OCI-M2 (cell line): ENCODE results near the gene LCMT1.
"Not testable (repeated sequence)": the region's sequence is repeated elsewhere in the genome, so short reads cannot be mapped to it uniquely, and the experiment has no call there.

Experiments
- DNase-seq: peaks from one replicate; lab custom pipeline; 2025; ENCODE audit not compliant: unreplicated experiment; lab: John Stamatoyannopoulos, UW

Gene LCMT1

DNA sequence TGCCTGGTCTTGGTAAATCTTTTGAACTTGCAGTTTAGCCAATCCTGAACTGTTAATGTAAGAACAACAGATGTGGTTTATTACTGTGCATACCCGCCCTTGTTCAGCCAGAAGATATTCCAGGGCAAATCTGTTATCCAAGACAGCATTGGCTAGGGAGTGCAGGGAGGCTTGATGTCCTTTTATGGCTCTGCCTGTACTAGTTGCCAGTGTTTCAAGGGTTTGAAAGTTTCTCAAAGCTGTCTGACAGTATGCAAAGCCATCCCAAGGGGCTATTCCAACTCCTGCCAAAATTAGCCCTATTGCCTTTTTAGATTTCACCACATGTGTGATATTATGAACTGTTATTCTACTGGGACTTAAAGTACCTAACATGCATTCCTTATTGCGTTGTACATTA is 30.1 kb downstream of the LCMT1 start:
- DNase-seq, result no peak

DNA sequence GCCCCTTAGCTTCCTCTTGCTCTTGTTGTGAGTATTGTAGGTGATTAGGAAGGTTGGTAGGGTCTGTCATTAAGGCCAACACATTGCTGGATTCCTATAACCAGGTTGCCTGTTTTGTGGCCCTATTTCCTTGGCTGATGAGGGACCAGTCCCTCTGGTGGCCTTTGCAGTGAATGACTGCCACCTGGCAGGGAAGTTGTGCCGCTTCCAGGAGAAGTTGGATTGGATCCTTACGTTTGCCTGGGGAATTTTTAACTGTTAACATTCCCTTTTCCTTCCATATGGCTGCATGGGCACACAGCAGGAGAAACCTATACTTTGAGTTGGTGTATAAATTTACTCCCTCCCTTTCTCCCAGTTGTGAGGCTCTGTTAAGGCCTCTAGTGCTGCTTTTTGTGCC is 32.4 kb downstream of the LCMT1 start:
- DNase-seq, result no peak

DNA sequence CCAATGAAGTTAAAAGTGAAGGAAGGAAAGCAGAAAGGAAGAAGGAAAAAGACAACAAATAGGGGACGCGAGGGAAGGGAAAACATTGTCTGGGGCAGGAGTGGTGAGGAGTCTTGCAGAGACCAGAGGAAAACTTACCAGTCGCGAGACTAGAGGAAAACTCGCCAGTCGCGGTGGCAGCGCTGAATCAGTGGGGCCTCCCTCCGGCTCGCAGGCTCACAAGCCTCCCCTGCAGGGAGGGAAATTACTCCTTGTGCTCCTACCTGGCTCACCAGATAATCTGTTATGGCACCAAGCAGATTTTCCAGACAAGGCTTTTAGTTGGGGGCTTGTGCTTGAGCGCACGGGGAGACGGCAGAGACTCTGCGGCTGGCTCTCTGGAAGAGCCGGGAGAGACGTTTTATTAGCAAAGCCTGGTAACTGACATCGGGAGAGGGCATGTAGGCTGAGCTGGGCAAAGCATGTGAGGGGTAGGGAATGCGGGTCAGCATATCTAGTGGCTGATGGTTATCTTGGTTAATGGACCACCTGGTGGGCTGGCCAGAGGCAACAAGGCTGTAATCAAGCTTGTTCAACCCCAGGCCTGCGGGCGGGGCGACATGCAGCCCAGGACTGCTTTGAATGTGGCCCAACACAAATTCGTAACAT is 37.1 kb downstream of the LCMT1 start:
- DNase-seq, result no peak

DNA sequence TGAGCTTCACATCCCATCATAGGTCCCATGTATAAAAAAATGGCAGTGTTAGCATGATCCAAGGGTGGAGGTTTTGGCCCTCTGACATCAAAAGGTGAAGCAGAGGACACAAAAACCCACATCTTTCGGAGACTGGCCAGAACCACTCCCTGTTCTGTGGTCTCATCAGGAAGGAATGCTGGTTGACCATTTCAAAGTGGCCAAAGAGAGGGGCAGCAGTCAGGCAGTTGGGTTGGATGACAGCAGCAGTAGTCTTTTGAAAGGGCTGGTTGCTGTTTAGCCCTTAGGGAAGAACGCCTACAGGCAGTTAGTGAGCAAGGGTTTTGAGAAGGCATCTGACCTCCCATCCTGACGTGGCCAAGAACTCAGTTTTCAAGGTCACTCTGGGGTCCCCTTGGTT is 40.5 kb downstream of the LCMT1 start:
- no peak for DNase-seq

DNA sequence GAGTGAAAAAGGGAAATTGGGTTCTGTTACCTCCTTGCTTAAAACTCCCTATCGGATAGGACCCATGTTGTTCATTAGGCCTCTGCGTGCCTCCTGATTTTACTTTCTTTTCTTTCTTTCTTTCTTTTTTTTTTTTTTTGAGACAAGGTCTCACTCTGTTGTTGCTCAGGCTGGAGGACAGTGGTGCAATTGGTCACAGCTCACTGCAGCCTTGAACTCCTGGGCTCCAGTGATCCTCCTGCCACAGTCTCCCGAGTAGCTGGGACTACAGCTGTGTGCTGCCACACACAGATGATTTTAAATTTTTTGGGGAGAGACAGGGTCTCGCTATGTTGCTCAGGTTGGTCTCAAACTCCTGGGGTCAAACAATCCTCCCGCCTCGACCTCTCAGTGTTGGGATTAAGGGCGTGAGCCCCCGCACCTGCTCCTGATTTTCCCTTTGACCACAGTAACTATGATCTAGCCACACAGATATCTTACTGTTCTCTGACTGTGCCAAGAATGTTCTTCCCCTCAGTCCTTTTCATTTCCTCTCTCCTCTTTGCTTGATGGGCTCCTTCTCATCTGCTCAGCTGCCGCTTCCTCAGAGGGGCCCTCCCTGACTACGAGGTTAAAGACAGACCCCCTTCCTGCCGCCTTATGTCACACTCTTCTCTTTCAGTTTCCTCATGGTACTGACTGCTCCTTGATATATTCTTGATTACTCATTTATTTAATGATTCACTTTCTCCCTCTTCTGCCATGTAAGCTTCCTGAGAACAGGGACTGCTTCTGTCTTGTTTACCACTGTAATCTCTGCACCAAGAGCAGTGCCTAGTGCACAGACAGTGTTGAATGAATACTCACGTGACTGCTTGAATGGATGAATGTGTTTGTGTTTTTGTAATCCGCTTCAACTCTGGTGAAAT is 44.3 kb downstream of the LCMT1 start:
- no peak for DNase-seq

DNA sequence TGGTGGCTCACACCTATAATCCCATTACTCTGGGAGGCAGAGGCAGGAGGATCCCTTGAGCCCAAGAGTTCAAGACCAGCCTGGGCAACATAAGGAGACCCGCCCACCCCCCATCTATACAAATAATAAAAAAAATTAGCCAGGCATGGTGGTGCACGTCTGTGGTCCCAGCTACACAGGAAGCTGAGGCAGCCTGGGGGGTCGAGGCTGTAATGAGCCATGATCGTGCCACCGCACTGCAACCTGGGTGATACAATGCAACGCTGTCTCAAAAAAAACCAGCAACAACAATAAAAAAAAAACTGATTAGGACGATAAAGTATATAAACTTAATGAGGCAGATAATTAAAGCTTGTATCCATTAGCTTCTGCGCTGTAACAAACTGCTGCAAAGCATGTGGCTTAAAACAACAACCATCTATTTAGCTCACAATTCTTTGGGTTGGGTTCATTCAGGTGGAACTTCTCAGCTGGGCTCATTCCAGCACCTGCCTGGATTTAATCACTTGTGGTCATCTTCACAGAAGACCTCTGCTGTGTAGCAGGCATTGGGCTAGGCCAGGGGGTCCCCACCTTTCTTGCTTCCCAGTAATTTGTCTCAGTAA is 45.8 kb downstream of the LCMT1 start:
- DNase-seq, result no peak

DNA sequence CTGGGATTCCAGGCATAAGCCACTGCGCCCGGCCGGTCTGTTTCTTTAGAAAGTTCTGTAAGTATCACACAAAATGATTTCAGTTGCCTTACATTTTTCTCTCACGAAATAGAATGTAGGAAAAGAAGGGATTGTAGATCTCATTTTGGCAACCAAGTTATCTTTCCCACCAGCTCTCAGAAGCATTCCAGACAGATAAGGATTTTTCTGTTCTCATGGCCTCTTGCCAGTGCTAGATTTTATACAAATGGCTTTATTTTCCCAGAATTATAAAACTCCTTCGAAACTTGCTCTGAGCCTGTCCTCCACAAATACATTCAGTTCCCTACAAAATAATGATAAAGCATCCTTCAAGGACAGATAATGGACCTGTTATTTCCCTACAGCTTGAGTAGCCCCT is 46.9 kb downstream of the LCMT1 start:
- no peak for DNase-seq

DNA sequence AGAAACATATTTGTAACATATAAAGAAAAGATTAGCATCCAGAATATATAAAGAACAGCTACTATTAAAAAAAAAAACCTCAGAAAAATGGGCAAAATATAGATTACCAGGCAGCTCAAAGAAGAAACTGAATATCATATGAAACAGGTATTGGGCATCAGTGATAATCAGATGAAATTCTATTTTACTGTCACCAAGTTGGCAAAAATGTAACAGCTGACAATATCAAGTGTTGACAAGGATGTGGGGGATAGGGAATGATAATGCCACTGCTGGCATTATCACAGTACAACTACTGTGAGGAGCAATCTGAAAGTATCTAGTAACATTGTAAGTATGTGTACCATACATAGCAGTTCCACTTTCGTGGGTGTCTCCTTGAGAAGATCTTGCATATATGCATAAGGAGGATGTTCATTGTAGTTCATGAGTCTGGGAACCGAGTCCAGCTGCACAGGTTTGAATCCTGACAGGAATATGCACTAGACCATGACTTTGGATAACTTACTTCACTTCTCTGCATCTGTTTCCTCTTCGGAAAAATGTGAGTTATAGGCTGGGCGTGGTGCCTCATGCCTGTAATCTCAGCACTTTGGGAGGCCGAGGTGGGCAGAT is 50.3 kb downstream of the LCMT1 start:
- DNase-seq, result no peak

DNA sequence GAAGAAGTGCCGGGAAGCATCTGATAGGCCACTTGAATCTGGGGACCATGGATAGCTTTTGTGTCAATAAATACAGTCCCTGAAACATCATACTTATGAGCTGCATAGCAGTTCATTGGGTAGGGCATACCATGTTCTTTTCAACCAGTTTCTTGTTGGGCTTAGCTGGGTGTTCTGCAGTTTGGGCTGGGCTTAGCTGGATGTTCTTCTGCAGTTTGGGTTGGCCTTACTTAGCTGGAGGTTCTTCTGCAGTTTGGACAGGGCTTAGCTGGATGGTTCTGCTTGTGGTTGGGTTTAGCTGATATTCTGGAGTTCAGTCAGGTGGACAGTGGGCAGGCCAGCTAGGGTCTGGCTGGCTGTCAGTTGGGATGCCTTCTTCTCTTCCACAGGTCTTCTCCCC is 52.1 kb downstream of the LCMT1 start:
- no peak for DNase-seq

DNA sequence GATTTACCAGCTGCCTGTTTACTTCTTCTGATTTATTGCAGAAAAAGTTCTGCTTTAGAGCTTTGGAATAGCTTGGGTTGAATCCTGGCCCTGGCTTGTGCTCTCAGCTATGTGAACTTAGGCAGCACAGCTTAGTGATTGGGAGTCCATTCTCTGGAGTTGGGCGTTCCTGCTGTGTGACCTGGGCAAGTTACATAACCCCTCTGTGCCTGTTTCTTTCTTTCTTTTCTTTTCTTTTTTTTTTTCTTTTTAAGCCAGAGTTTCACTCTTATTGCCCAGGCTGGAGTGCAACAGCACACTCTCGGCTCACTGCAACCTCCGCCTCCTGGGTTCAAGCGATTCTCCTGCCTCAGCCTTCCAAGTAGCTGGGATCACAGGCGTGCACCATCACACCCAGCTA is 53.7 kb downstream of the LCMT1 start:
- DNase-seq, result no peak

DNA sequence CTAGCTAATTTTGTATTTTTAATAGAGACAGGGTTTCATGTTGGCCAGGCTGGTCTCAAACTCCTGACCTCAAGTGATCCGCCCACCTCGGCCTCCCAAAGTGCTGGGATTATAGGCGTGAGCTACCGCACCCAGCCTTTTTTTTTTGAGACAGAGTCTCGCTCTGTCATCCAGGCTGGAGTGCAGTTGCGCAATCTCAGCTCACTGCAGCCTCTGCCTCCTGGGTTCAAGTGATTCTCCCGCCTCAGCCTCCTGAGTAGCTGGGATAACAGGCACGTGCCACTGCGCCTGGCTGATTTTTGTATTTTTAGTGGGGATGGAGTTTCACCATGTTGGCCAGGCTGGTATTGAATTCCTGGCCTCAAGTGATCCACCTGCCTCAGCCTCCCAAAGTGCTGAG is 56.4 kb downstream of the LCMT1 start:
- not testable (repeated sequence) for DNase-seq

DNA sequence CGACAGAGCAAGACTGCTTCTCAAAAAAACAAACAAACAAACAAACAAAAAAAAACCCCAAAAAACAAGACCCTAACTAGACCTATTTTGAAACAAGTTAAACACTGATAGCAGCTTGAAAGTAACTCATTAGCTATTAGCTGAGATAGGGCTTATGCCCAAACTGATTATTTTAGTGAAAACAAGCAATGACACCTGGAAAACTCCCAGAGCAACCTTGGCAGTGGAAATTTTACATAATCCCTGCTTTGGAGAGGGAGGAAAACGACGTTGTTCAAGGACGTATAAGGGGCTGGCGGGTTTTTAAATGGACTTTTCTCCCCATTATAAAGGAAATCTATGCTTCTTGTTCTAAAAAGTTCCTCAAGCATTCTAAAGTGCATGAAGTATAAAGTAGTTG is 59.8 kb downstream of the LCMT1 start:
- DNase-seq, result no peak

DNA sequence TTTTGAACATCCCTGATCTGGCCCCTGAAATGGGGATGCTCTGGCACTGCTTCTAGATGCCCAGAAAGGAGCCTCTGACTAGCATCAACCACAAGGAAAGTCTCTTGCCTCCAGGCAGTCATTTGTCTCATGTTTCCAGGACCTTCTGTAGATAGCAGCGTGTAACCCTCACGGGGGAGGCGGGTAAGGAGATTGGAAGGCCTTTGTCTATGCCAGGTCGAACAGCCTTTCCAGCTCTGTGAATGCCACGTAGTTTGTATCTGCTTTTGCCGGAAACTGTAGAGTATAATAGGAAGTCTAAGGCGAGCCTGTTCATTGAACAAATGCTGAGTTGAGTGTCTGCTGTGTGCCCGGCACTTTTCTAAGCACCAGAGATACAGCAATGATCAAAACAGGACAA is 61.3 kb downstream of the LCMT1 start:
- DNase-seq, result no peak

DNA sequence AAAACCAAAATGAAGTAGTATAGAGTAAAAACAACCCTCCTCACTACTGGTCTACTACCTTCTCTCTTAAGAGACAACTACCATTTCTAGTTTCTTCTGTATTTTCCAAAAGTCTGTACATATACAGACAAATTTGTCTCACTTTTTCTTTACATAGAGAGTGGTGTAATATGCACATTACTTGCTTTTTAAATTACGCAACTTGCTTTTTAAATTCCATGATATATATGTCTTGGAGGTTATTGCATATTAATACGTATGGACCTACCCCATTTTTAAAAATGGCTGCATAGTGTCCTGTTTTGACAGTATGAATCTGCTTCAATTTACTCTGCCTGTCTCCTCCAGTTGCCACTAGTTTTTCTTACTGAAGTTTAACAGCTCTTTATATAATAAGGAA is 62.7 kb downstream of the LCMT1 start:
- DNase-seq, result no peak

DNA sequence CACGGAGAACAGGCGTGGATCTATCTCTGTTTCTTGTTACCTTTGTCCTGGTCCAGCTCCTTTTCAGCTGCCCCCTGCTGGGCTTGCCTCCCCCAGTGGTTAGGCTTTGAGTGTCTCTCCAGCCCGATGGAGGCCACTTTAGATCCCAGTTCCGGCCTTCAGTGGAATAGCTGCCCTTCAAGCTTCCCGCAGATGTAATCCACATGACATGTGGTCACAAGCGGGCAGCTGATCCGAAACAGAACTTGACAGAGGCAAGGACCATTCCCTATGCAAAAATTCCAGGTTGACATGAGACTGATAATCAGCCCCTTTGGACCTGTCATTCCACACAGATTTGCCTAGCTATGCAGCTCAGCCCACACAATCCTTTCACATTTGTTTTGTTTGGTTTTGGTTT is 64.6 kb downstream of the LCMT1 start:
- DNase-seq, result no peak

DNA sequence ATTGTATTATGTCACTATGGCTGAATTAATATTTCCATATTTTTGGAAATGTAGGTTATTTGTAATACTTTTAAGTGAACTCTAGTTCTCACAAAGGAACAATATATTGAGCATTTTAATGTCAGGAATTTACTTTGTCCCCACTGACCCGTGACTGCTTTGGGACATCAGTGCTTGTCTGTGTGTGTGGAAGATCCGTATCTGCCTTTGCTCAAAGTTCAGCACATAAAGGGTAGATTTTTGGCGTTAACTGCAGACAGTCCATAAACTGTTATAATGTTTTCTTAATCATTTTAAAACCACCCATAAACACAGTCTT is 65.9 kb downstream of the LCMT1 start:
- no peak for DNase-seq

DNA sequence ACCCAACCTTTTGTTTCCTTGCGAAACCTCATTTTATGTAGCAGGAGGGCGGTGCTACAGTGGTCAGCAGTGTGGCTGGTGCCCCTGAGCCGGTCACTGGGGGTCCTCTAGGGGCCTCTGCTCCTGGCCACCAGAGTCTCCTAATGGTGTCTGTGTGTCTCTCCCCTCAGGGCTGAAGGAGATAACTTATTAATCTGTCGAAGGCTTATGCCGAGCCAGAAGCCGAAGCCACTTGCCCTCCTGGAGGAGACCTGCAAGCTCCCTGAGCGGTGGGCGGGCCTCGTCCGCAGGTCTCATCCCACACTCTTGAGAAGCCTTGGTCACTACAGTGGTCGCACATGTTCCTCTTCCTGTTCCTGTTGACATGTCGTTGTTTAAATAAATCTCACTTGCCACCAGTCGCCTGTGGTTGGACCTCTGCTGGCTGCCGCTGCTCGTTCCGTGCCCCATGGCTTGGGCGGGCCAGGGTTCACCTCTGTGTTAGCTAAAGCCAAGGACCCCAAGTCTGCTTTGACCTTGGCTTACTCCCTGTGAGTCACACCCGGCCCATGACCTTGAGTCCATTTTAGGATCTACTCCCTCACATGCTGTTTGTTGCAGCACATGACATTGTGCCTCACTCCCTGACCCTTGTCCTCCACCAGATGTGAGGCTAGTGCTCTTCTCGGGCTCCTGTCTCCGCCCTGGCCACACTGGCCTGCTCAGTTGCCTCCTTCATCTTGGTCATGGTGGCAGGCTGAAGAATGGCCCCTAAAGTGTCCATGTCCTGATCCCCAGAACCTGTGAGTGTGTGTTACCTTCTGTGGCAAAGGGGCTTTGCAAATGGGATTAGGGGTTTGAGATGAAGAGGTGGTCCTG is 66.5 kb downstream of the LCMT1 start:
- no peak for DNase-seq

DNA sequence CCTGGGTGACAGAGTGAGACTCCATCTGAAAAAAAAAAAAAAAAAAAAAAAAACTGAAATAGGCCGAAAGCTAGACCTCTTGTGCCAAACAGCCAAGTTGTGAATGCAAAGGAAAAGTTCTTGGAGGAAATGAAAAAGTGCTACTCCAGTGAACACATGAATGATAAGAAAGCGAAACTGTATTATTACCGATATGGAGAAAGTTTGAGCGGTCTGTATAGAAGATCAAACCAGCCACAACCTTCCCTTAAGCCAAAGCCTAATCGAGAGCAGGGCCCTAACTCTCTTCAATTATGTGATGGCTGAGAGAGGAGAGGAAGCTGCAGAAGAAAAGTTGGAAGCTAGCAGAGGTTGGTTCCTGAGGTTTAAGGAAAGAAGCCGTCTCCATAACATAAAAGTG is 69.7 kb downstream of the LCMT1 start:
- DNase-seq, result not testable (repeated sequence)

DNA sequence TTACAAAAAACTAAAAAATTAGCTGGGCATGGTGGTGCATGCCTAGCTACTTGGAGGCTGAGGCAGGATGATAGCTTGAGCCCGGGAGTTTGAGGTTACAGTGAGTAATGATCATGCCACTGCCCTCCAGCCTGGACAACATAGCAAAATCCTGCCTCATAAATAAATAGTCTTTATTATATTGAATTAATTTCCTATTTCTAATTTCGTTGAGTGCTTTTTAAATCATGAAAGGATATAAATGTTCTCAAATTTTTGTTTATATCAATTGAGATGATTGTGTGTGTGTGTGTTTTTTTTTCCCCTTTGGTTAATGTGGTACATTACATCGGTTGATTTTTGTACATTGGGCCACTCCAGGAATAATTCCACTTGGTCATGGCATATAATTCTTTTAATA is 73.2 kb downstream of the LCMT1 start:
- no peak for DNase-seq

DNA sequence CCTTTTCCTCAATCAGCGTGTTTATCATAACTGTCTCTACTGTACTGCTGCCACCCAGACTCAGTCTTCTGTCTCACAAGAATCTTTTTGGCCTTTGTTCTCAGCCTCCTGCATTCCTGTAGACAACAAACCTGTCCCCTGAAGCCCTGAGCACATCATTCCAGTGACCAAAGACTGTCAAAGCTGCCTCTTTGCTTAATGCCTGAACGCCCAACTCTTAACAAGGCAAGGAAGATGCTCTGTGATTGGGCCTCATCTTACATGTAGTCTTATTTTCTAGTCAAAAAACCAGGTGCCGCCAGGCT is 75.9 kb downstream of the LCMT1 start:
- no peak for DNase-seq

DNA sequence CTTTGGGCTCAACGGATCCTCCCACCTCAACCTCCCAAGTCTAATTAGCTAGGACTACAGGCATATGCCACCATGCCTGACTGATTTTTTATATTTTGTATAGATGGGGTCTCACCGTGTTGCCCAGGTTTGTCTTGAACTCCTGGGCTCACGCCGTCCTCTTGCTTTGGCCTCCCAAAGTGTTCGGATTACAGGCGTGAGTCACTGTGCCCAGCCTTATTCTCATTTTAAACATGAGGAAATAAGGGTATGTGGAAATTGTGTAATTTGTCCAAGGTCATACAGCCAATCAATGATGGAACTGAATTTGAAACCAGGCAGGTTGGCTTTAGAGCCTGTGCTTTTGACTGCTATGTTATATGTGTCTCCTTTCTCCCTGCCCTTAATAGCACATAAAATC is 77.8 kb downstream of the LCMT1 start:
- DNase-seq, result no peak
